T-helper 1 cell treated with Interleukin-12 subunit alpha and Interleukin-12 subunit beta and Interleukin-4 antibody, amounts not matched to agents 30 μg/mL and 1 μg/mL, for 36 hours (primary cell): ENCODE measurements around the gene CLEC4D.
"Not testable (repeated sequence)": the region's sequence is repeated elsewhere in the genome, so short reads cannot be mapped to it uniquely, and the experiment has no call there.

Source experiments
- H3K27ac Mint-ChIP-seq: one replicate; pipeline ENCODE4 v1.8.0; 2021; ENCODE audit warnings: mild to moderate bottlenecking, mixed read lengths
- H3K27me3 Mint-ChIP-seq: one replicate; pipeline ENCODE4 v1.8.0; 2021; ENCODE audit warnings: low read depth, mixed read lengths
- H3K36me3 Mint-ChIP-seq: one replicate; pipeline ENCODE4 v1.8.0; 2021; ENCODE audit warnings: low read depth, mixed read lengths
- H3K4me1 Mint-ChIP-seq: one replicate; pipeline ENCODE4 v1.8.0; 2021; ENCODE audit warnings: low read depth, mixed read lengths
- H3K4me3 Mint-ChIP-seq: one replicate; pipeline ENCODE4 v1.8.0; 2021; ENCODE audit warnings: mild to moderate bottlenecking, moderate library complexity, mixed read lengths
- H3K9me3 Mint-ChIP-seq: one replicate; pipeline ENCODE4 v1.8.0; 2021; ENCODE audit warnings: mixed read lengths

The CLEC4D gene

GRCh38 chr12:8553088-8553627, 39.9 kb downstream of the CLEC4D start:
- Mint-ChIP-seq H3K27ac (no peak overlapping the region), H3K4me3 (no peak overlapping the region), H3K9me3 (no peaks in the 10 kb centered on the region), H3K27me3 (peaks cover 20% of the 10 kb centered on the region), H3K36me3 (no peaks in the 10 kb centered on the region), H3K4me1 (no peaks in the 10 kb centered on the region)

- no peaks in the 10 kb centered on the region for H3K36me3 Mint-ChIP-seq
- no peak overlapping the region for H3K27ac Mint-ChIP-seq
- H3K4me1 Mint-ChIP-seq = no peaks in the 10 kb centered on the region
- peaks cover 13% of the 10 kb centered on the region for H3K27me3 Mint-ChIP-seq
- no peak overlapping the region for H3K4me3 Mint-ChIP-seq
- no peaks in the 10 kb centered on the region for H3K9me3 Mint-ChIP-seq
These were observed 41.3 kb downstream of the CLEC4D start for GRCh38 chr12:8554451-8555195.

- Mint-ChIP-seq H3K9me3 (no peaks in the 10 kb centered on the region), H3K36me3 (no peaks in the 10 kb centered on the region), H3K27ac (no peak overlapping the region), H3K4me1 (no peaks in the 10 kb centered on the region), H3K4me3 (no peak overlapping the region), H3K27me3 (peaks cover 10% of the 10 kb centered on the region)
These were observed 43.3 kb downstream of the CLEC4D start for GRCh38 chr12:8556531-8557097.

GRCh38 chr12:8559676-8560075, 46.4 kb downstream of the CLEC4D start:
- peaks cover 3% of the 10 kb centered on the region for H3K9me3 Mint-ChIP-seq
- H3K27ac Mint-ChIP-seq = no peak overlapping the region
- H3K36me3 Mint-ChIP-seq = peaks cover 1% of the 10 kb centered on the region
- no peaks in the 10 kb centered on the region for H3K4me1 Mint-ChIP-seq
- no peak overlapping the region for H3K4me3 Mint-ChIP-seq
- H3K27me3 Mint-ChIP-seq = peaks cover 5% of the 10 kb centered on the region

- Mint-ChIP-seq H3K36me3 (peaks cover 1% of the 10 kb centered on the region), H3K27me3 (peaks cover 5% of the 10 kb centered on the region), H3K9me3 (peaks cover 3% of the 10 kb centered on the region), H3K4me3 (no peak overlapping the region), H3K27ac (no peak overlapping the region), H3K4me1 (no peaks in the 10 kb centered on the region)
These were observed 47.7 kb downstream of the CLEC4D start for GRCh38 chr12:8561011-8561410.

- no peak overlapping the region for H3K27ac Mint-ChIP-seq
- no peaks in the 10 kb centered on the region for H3K4me1 Mint-ChIP-seq
- H3K36me3 Mint-ChIP-seq = peaks cover 1% of the 10 kb centered on the region
- peaks cover 3% of the 10 kb centered on the region for H3K9me3 Mint-ChIP-seq
- H3K4me3 Mint-ChIP-seq = no peak overlapping the region
- no peaks in the 10 kb centered on the region for H3K27me3 Mint-ChIP-seq
These were observed 49.0 kb downstream of the CLEC4D start for GRCh38 chr12:8562310-8562709.

GRCh38 chr12:8563356-8563755, 50.1 kb downstream of the CLEC4D start:
- Mint-ChIP-seq H3K4me3 (no peak overlapping the region), H3K36me3 (peaks cover 1% of the 10 kb centered on the region), H3K9me3 (peaks cover 3% of the 10 kb centered on the region), H3K4me1 (no peaks in the 10 kb centered on the region), H3K27me3 (no peaks in the 10 kb centered on the region), H3K27ac (no peak overlapping the region)

GRCh38 chr12:8564656-8565055, 51.4 kb downstream of the CLEC4D start:
- H3K36me3 Mint-ChIP-seq = peaks cover 1% of the 10 kb centered on the region
- H3K27ac Mint-ChIP-seq = no peak overlapping the region
- H3K9me3 Mint-ChIP-seq = peaks cover 3% of the 10 kb centered on the region
- no peaks in the 10 kb centered on the region for H3K27me3 Mint-ChIP-seq
- no peaks in the 10 kb centered on the region for H3K4me1 Mint-ChIP-seq
- no peak overlapping the region for H3K4me3 Mint-ChIP-seq

GRCh38 chr12:8566052-8566451, 52.7 kb downstream of the CLEC4D start:
- not testable (repeated sequence) for H3K9me3 Mint-ChIP-seq, H3K4me1 Mint-ChIP-seq, H3K27me3 Mint-ChIP-seq, H3K4me3 Mint-ChIP-seq, H3K36me3 Mint-ChIP-seq, H3K27ac Mint-ChIP-seq

- Mint-ChIP-seq H3K9me3 (peaks cover 3% of the 10 kb centered on the region), H3K4me3 (no peak overlapping the region), H3K27ac (no peak overlapping the region)
These were observed 53.2 kb downstream of the CLEC4D start for GRCh38 chr12:8566525-8566924.

More at GRCh38 chr12:8566525-8566924, 53.2 kb downstream of the CLEC4D start:
- Mint-ChIP-seq H3K4me1 (no peaks in the 10 kb centered on the region), H3K36me3 (peaks cover 1% of the 10 kb centered on the region), H3K27me3 (no peaks in the 10 kb centered on the region)
